ENCODE data around the gene LHFPL2.

DNA sequence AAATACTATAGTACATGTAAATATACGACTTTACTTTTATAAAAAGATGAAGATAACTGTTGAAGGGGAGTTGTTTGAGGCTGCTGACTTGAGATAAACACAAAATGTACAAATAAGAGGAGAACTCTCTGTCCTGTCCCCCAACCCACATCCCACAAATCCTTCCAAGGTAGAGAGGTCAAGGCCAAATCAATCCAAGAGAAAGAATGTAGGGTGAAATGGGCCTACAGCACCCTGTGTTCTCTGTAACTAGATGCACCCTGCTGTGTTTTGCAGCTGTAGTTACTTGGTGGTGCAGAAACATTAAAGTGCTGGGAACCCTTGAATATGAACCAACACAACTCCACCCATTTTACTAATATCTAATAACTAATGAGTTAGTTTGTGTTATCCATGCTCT lies 2.0 kb upstream of the LHFPL2 start:
- TF ChIP-seq POLR2A (IDR thresholded peaks at IDR 0.05): no peak
- TF ChIP-seq, protein P1, sequence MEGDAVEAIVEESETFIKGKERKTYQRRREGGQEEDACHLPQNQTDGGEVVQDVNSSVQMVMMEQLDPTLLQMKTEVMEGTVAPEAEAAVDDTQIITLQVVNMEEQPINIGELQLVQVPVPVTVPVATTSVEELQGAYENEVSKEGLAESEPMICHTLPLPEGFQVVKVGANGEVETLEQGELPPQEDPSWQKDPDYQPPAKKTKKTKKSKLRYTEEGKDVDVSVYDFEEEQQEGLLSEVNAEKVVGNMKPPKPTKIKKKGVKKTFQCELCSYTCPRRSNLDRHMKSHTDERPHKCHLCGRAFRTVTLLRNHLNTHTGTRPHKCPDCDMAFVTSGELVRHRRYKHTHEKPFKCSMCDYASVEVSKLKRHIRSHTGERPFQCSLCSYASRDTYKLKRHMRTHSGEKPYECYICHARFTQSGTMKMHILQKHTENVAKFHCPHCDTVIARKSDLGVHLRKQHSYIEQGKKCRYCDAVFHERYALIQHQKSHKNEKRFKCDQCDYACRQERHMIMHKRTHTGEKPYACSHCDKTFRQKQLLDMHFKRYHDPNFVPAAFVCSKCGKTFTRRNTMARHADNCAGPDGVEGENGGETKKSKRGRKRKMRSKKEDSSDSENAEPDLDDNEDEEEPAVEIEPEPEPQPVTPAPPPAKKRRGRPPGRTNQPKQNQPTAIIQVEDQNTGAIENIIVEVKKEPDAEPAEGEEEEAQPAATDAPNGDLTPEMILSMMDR (IDR thresholded peaks at IDR 0.05): no peak

Measured in esophagus squamous epithelium (tissue), 4 donors.